NCI-H460 (cell line): ENCODE measurements around the gene BCL6B. TPM values are rescaled to one million over a fixed set of nuclear protein-coding genes. Genes with fewer than 3 reads are reported as not detected.
"Not testable (repeated sequence)": the region's sequence is repeated elsewhere in the genome, so short reads cannot be mapped to it uniquely, and the experiment has no call there.

Source experiments
- DNase-seq: peaks from one replicate; pipeline ENCODE4 v3.0.0-alpha.2; 2016; ENCODE audit warnings: low read depth; ENCODE audit errors: extremely low read depth
- polyA plus RNA-seq: library from polyadenylated mRNA; depleted of rRNA; stranded (reverse); fragments of >200 nt; gene quantifications from 2 replicates; pipeline ENCODE4 v1.2.3, GENCODE V29; 2014; cell fraction: nucleus; rRNA removed
- total RNA-seq: library from RNA; depleted of rRNA; stranded (reverse); fragments of >200 nt; shearing (Covaris generic); gene quantifications from 2 replicates; pipeline ENCODE4 v1.2.3, GENCODE V29; 2014; rRNA removed

Gene BCL6B, protein sequence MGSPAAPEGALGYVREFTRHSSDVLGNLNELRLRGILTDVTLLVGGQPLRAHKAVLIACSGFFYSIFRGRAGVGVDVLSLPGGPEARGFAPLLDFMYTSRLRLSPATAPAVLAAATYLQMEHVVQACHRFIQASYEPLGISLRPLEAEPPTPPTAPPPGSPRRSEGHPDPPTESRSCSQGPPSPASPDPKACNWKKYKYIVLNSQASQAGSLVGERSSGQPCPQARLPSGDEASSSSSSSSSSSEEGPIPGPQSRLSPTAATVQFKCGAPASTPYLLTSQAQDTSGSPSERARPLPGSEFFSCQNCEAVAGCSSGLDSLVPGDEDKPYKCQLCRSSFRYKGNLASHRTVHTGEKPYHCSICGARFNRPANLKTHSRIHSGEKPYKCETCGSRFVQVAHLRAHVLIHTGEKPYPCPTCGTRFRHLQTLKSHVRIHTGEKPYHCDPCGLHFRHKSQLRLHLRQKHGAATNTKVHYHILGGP
- not detected in 2 replicates for total RNA-seq
- 0.03 TPM in 1 of 2 replicates, not detected in the other for polyA plus RNA-seq

- DNase-seq = no peak
These were observed at the start of gene BCL6B for GRCh38 chr17:7022781-7023571. TSS of gene BCL6B (plus strand) at chr17:7023050. CDS start at chr17:7023672, 622 bp downstream.

- DNase-seq = not testable (repeated sequence)
These were observed 43.4 kb upstream of the BCL6B start for GRCh38 chr17:6979440-6979839.

DNA sequence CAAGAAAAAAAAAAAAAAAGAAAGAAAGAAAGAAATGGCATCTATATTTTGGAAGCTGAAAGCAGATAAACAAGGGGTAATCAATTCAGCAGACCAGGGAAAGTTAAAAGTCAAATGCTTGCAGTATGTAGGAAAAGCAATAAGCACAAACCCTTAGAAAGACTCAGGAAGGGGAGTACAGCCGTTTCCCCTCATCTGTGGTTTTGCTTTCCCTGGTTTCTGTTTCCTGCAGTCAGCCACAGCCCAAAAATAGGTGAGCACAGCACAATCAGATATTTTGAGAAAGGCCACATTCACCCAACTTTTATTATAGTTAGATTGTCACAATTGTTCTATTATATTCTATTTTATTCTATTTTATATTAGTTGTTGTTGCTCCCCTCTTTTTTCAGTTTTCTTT is 41.4 kb upstream of the BCL6B start:
- no peak for DNase-seq

GRCh38 chr17:6985266-6985665 is 37.6 kb upstream of the BCL6B start:
- no peak for DNase-seq

- no peak for DNase-seq
These were observed 36.2 kb upstream of the BCL6B start for GRCh38 chr17:6986676-6987075.

DNA sequence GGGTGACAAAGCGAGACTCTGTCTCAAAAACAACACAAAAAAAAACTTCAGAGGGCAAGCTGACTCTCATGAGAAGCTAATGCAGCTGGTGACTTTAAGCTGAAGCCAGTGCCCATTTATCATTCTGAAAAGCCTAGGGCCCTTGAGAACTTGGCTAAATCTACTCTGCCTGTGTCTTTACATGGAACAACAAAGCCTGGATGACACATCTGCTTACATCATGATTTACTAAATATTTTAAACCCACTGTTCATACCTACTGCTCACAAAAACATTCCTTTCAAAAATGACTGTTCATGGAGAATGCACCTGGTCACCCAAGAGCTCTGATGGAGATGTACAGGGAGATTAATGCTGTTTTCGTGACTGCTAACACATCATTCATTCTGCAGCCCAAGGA is 33.1 kb upstream of the BCL6B start:
- no peak for DNase-seq

- DNase-seq = not testable (repeated sequence)
These were observed 29.2 kb upstream of the BCL6B start for GRCh38 chr17:6993613-6994056.

- no peak for DNase-seq
These were observed 28.7 kb upstream of the BCL6B start for GRCh38 chr17:6994118-6994598.

DNA sequence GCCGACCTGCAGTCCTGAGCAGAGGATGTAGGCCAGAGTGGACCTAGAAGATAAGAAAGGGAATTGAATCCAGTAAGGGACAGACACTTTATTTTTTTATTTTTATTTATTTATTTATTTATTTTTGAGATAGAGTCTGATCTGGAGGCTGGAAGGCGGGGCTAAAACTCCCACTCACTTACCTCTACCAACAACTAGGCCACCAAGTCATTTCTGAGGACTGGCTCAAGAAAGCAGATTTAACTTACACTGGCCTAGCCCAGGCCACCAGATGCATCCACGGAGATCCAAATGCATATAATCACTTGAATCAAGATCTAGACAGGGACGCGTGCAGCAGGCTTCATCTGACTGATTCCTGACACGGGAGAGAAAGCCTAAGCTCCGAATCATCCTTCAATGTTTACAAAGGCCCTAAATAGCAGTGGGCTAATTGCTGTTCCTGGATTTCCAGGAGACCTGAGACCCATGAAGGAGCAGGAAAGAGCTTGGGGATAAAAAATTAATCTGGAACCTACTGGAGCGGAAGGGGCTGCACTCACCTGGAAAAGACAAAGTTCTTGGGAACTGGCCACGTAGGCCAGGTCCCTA is 28.1 kb upstream of the BCL6B start:
- no peak for DNase-seq

DNA sequence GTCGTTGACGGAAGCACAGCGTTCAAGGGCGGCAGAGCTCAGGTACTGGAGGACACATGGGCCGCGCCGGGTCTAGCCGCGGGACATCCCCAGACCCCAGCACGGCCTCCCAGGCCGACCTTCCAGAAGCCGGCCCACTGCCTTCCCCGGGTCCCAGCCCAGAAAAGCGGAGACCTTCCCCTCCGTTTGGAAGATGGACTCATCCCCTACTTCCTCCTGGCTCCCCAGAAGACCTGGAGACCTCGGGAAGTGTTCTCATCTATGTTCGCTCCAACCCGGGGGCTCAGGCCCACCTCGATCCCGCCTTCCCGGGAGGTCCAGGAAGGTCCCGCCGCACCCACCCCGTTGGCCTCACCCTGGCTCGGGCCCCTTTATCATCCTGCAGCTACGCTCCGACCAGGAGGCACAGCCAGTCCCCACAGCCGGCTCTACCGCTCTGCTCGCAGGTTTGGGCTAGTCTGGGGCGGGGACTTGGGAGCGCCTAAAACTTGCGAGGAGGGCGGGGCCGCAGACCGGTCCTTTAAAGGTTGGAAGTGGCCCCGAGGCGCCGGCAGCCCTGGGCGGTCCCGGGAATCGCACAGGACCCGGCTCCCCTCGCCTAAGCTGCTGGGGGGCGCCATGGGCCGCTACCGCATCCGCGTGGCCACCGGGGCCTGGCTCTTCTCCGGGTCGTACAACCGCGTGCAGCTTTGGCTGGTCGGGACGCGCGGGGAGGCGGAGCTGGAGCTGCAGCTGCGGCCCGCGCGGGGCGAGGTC is 27.2 kb upstream of the BCL6B start, which contains the start of gene ALOX12:
TSS of gene ALOX12 (plus strand) at position 550 of the 756 bp plus-strand sequence. CDS start at position 619, 69 bp downstream.
- no peak for DNase-seq

DNA sequence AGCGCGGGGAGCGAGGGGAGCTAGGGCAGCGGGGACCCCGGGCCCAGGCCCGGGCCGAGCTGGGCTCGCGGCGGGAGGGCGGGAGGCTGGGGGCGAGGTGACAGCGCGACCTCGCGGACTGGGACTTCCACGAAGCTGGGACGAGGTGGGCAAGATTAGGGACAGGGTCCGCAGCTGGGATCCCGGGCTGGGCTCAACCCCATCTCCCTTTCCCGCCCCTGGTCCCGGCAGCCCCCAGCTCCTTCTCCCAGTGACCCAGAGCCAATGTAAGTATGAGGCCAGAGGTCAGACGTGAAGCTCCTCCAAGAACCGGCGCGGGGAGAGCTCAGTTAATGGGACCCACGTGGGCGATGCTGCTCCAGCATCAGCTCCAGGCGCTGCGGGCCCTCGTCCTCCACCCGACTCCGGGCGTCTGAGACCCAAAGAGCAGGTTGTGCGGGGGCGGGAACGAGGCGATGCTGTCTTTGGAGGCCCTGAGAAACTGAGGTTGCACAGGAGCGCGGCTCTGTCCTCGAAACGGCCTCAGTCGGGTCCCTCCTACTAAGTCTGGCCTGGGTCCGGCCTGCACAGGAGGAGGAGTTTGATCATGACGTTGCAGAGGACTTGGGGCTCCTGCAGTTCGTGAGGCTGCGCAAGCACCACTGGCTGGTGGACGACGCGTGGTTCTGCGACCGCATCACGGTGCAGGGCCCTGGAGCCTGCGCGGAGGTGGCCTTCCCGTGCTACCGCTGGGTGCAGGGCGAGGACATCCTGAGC is 26.4 kb upstream of the BCL6B start:
- no peak for DNase-seq

GRCh38 chr17:6997171-6997570 is 25.7 kb upstream of the BCL6B start:
- no peak for DNase-seq

DNA sequence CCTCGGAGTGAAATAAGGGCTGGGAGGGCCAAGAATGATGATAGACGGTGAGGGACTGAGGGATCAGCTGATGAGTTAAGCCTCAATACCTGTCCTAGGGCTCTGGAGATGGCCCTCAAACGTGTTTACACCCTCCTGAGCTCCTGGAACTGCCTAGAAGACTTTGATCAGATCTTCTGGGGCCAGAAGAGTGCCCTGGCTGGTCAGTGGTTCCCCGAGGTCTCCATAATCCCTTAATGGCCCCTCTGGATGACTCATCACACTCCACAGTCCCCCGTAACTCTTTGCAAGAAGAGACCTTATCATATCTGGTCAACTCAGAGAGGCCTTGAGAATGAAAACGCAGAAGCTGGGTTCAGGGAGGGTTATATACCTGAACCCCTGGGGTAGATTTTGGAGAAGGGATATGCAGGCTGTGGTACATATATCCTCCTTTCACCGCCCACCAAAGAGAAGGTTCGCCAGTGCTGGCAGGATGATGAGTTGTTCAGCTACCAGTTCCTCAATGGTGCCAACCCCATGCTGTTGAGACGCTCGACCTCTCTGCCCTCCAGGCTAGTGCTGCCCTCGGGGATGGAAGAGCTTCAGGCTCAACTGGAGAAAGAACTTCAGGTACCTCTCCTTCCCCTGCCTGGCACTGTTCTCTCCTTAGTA is 23.9 kb upstream of the BCL6B start:
- no peak for DNase-seq

DNA sequence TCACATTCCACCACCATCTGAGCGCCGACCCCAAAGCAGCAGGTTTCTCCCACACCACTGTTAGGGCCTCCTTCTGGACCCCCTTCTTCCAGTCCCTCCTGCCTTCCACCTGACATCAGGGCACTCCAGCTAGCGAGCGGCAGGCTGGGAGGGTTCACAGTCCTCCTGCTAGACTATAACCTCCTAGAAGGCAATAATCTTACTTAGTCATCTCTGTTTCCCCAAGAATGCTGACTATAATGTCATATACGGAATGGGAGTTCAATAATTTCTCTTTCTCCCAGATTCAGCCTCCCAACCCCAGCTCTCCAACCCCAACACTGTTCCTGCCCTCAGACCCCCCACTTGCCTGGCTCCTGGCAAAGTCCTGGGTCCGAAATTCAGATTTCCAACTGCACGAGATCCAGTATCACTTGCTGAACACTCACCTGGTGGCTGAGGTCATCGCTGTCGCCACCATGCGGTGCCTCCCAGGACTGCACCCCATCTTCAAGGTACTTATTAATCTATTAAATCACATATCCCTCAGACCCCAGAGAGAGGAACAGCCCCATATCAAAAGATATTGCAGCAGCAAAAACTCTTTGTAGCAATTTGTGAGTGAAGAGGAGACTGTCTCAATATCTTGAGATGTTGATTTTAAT is 21.4 kb upstream of the BCL6B start:
- DNase-seq = no peak

- no peak for DNase-seq
These were observed 20.4 kb upstream of the BCL6B start for GRCh38 chr17:7002288-7003047.

DNA sequence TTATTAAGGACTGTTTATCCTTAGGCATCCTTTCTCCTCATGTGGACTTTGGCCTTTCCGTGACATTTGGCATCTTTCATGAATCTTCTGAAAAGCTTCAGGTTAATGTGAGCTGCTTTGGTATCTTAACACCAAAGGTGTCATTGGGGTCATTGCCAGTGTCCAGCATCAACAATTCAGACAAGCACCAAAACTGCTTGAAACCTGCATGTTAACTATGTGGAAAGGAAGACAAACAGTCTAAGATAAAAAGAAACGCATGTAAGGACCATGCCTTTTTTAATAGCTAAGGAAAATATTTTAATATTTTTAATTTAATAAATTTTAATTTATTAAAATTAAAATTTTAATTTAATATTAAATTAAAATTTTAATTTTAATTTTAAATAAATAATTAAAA is 19.1 kb upstream of the BCL6B start:
- DNase-seq = no peak

GRCh38 chr17:7004398-7005253 is 18.2 kb upstream of the BCL6B start:
- peak; percentile 80 for DNase-seq
